GM04504 (cell line): ENCODE results near the gene COQ5.
A peak's percentile ranks its signal among the peaks of the same experiment; 100 is the strongest.

Experiments used
- DNase-seq: peaks from one replicate; pipeline ENCODE4 v3.0.0-alpha.2; 2012; ENCODE audit warnings: low read depth

COQ5 gene

GRCh38 chr12:120483621-120484020 is 45.3 kb downstream of the COQ5 start:
- DNase-seq: no peak

- DNase-seq: no peak
These were observed 47.8 kb downstream of the COQ5 start for GRCh38 chr12:120481022-120481767.

GRCh38 chr12:120480211-120480610 is 48.7 kb downstream of the COQ5 start:
- no peak for DNase-seq

GRCh38 chr12:120479458-120479857 is 49.5 kb downstream of the COQ5 start:
- no peak for DNase-seq

GRCh38 chr12:120475643-120476042 is 53.3 kb downstream of the COQ5 start:
- no peak for DNase-seq

GRCh38 chr12:120474616-120474960 is 54.4 kb downstream of the COQ5 start:
- DNase-seq: no peak

- DNase-seq: no peak
These were observed 54.9 kb downstream of the COQ5 start for GRCh38 chr12:120473807-120474615.

- DNase-seq: no peak
These were observed 56.4 kb downstream of the COQ5 start for GRCh38 chr12:120472521-120472920.

- no peak for DNase-seq
These were observed 58.7 kb downstream of the COQ5 start for GRCh38 chr12:120470150-120470784.

GRCh38 chr12:120469450-120470149 is 59.4 kb downstream of the COQ5 start, which contains the start of gene SRSF9:
Gene SRSF9, minus strand, starts transcription at chr12:120469748. Its CDS starts 139 bp downstream, at chr12:120469609.
- peak; percentile 92 for DNase-seq

- no peak for DNase-seq
These were observed 60.0 kb downstream of the COQ5 start for GRCh38 chr12:120468821-120469449.

GRCh38 chr12:120468325-120468820 is 60.6 kb downstream of the COQ5 start:
- no peak for DNase-seq

- no peak for DNase-seq
These were observed 61.5 kb downstream of the COQ5 start for GRCh38 chr12:120467439-120467838.

- no peak for DNase-seq
These were observed 62.2 kb downstream of the COQ5 start for GRCh38 chr12:120466560-120467315.

GRCh38 chr12:120465756-120466155 is 63.2 kb downstream of the COQ5 start:
- no peak for DNase-seq

- DNase-seq: no peak
These were observed 65.2 kb downstream of the COQ5 start for GRCh38 chr12:120463712-120464111.

GRCh38 chr12:120462099-120462640 is 66.8 kb downstream of the COQ5 start:
- DNase-seq: no peak

GRCh38 chr12:120460157-120460556 is 68.8 kb downstream of the COQ5 start:
- no peak for DNase-seq

- no peak for DNase-seq
These were observed 71.8 kb downstream of the COQ5 start for GRCh38 chr12:120457133-120457532.

GRCh38 chr12:120455302-120455701 is 73.7 kb downstream of the COQ5 start:
- DNase-seq: no peak

GRCh38 chr12:120453977-120454376 is 75.0 kb downstream of the COQ5 start:
- no peak for DNase-seq
